NCI-H2227 (cell line): Measurements from ENCODE around the gene ATP1A1.

Experiments used
- DNase-seq: peaks from one replicate; lab custom pipeline; 2025; ENCODE audit not compliant: unreplicated experiment; lab: John Stamatoyannopoulos, UW

The ATP1A1 gene

DNA sequence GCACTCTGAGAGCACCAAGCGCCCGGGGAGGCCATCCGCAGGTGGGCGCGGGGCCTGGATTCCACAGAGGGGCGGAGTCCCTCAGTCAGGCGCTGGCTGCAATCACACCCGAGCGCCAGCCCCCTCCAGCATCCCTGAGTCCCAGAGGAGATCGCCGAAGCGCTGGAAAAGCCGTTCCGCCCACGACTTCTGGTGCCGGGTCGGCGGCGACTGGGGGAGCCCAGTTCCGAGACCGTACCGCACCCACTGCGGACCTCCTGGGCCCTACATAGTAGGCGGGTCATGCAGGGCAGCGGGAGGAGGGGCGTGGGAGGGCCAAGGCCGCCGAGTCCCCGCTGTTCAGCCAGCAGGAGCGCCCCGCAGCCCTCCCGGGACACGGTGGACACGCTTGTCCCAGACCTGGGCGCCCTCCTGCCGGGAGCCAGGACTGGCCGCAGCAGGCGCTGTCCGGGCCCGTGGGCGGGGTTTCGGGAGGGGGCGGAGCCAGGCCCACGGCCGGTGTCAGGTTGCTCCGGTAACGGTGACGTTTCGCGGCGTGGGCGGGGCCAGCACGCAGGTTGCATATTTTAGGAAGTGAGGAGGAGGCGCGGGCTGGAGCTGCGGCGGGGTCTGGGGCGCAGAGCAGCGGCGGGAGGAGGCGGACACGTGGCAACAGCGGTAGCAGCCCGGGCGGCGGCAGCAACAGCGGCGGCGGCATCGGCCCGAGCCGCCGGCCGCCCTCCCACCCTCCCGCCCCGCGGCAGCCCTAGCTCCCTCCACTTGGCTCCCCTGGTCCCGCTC lies at the start of gene ATP1A1:
Gene ATP1A1 (plus strand): TSS at position 594 of the 780 bp plus-strand sequence. CDS start 268 bp downstream, outside the sequence.
- peak; percentile 98 for DNase-seq

GRCh38 chr1:116323491-116323890 lies 49.6 kb upstream of the ATP1A1 start:
- DNase-seq, result no peak

GRCh38 chr1:116324411-116324810 lies 48.6 kb upstream of the ATP1A1 start:
- DNase-seq, result no peak

DNA sequence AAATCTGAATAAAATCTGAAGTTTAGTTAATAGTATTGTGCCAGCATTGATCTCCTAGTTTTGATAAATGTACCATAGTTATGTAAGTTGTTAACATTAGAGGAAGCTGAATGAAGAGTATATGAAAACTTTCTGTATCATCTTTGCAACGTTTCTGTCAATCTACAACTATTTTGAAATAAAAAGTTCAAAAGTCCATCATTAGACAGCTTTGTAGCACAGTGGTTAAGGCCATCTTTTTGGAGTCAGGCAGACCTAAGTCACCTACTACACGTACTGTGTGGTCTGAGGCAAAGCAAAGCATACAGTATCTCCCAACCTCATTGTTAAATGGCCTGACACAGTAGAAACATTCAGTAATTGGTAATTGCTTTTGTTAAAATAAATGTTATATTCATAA lies 47.9 kb upstream of the ATP1A1 start:
- no peak for DNase-seq

DNA sequence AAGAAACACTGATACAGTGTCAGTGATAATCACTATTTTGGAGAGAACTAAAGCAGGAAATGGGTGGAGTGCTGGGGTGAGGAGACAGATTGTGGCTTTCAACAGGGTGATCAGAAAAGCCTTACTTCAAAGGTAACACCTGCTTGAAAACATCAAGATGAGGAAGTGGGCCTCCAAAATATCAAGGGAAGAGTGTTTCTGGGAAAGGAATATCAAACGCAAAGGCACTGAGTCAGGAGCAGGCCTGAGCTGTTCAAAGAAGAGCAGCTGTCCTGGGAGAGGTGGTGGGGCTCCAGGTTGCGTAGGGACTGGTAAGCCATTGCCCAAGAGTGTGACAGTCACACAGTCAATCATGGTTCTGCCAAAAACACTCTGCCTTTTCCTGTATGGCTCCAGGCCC lies 47.1 kb upstream of the ATP1A1 start:
- DNase-seq, result no peak

DNA sequence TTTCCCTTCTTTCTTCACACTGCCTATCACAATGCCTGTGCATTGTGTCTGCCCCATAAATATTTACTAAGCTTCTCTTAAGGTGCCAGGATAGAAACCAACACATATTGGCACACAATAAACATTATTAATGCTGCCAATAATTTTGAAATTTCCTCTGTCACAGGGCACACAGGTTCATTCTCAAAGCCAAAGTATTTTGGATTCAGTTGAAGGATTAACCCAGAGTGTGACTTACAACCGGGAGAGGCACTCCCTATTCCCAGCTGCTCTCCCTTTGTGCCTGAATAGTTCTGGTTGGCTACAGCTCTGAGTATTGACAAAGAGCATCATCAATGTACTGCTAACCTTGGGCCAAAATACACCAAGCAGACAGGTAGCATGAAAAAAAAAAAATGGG lies 46.6 kb upstream of the ATP1A1 start:
- DNase-seq, result no peak

DNA sequence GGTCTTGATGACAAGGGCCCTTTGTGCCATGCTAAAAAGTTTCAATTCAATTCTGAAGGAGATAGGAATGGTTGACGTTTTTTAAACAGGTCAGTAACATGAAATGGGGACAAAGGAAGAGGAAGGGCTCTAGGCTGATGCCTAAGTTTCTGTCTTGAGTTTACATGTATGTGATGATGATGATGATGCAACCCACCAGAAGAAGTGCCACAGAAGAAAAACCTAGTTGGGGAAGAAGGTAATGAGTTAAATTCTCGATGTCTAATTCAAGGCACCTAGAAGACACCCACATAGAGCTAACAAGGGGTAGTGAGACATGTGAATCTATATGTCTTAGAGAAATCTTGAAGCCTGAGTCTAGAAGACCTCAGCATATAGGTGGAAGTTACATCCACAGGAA lies 44.4 kb upstream of the ATP1A1 start:
- no peak for DNase-seq

DNA sequence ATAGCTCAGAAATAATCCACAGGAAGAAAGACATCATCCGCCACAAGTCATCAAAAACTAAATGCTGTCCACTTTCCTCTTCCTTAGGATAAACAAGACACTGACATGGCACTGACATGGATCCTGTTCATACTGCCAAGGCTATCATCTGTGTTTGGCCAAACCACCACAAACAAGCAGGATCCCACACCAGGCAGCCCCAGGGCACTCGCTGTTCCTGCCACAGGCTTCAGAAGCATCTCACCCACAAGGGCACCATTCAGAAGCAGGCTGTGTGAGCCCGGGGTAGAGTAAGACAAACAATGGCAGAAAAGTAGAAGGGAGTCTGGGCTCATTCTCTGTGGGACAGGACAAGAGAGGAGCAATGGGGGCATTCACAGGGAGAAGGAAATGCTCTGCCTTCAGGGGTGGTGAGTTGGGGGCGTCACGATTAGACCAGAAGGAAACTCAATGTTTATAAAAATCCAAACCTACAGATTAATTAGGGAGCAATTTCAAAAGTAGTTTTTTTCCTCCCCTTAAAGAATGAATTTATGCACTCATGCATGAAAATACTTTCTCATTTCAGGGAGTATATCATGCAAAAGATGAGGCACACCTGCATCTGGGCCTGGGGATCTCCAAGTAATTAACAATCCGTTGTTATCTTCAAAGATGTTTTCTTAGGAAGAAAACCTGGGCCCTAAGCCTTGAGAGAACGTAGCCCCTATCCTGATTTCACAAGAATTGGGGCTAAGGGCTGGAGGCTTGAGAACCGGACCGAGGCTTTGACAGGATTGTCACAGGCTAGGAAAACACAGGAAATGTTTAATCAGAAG lies 43.3 kb upstream of the ATP1A1 start:
- DNase-seq, result no peak

DNA sequence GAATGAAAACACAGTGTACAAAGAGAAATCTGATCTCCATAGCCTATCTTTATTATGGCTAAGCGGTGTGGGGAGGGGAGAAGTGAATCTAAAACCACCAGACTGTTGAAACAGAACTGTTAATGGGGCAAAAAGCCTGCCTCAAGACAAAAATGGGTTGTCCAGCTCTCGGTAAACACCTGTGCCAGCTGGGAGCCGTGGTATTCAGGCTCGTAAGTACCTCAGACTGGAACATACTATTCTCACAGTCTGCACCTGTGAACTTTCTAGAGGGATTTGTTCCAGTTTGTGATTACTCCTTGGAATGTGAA lies 42.7 kb upstream of the ATP1A1 start:
- DNase-seq, result no peak

- no peak for DNase-seq
These were observed 42.2 kb upstream of the ATP1A1 start for GRCh38 chr1:116330846-116331245.

GRCh38 chr1:116331523-116331922 lies 41.5 kb upstream of the ATP1A1 start:
- DNase-seq, result no peak

DNA sequence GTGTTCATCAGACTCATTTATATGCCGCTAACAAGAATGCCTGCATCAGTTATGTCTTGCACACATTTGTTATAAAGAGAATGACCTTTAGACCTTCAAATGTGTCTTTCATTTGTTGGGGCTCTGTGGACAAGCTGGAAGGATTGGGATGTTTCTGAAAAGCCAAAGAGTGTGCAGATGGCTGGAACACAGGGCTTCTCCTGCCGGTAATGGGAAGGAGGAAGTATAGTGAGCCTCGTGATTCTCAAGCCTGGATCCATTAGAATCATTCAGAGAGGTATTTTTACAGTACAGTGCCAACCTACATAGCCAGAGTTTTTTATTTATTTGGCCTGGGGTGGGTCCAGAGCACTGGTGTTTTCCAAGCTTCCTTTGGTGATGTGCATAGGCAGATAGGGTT lies 40.6 kb upstream of the ATP1A1 start:
- DNase-seq, result no peak

DNA sequence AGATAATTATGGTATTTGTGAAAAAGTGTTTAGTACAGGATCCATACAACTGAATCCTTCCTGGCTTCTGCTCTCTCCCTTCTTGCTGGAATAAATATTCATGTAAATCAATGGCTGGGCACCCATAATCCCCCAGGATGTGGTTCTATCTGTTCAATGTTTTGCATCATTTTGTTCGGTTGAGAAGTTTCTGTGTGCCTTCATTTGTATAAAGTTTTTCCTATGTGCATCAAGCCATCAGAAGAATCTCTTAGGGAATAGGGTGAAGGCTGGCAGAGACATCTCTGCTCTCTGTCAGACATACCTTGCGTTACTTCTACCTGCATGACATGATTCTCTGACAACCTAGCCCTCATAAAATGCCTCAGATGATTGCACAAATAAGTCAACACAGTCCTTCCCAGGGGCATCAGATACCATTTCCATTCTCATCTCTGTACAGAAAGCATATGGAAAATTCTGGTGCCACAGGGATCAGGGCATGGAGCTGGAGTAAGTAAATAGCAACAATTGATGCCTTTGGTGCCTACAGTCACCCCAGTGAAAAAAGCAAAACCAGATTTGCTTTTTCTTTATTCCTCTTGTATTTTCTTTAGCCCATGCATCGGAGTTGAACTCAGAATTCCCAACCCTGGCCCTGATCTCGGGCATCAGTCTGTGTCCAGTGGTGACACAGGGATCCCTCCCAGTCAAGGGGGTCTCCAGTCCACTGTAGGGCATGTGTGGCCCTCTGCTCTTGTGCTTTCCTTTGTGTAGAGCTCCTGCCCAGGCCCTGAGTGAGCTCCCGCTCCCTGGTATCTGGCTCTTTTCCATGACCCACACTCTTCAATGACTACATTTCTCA lies 39.7 kb upstream of the ATP1A1 start:
- no peak for DNase-seq

DNA sequence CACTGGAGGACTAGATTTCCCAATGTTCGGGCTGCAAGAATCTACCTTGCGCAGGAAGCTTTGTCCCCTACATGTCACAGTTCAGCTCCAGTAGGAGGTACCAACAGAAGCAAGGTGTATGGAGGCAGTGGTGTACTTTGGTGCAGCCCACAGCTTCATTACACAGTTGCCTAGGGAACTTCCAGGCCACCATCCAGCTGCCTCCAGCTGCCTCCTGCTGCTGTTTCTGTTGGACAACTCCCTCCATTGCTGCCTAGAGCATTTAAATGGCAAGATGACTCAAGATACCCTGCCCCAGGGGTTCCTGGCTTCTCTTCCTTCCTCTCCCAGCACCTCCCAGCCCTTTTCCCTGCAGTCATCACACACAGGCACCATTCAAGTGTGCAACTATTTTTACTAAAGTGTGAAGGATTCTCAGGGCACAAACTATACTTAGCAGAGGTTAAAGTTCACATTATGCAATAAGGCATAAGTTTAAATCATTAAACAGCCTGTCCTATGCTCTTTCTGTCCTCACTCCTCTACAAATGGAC lies 39.0 kb upstream of the ATP1A1 start:
- no peak for DNase-seq

GRCh38 chr1:116334868-116335635 lies 38.0 kb upstream of the ATP1A1 start:
- no peak for DNase-seq

- DNase-seq, result no peak
These were observed 37.0 kb upstream of the ATP1A1 start for GRCh38 chr1:116335850-116336624.

GRCh38 chr1:116337398-116337797 lies 35.6 kb upstream of the ATP1A1 start:
- DNase-seq, result no peak

DNA sequence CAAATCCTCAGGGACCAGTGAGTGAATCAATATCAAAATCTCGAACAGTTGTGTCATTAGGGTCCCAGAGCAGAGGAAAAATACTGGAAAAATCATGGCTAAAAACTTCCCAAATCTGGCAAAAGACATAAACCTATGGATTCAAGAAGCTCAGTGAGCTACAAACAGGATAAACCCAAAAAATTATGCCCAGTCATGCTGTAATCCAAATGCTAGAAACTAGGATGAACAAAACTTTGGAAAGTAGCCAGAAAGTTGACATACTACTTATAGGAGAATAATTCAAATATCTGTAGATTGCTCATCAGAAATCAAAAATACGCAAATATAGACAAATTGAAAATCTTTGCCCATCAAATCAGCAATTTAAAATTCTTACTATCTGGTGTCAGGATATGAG lies 34.6 kb upstream of the ATP1A1 start:
- no peak for DNase-seq

DNA sequence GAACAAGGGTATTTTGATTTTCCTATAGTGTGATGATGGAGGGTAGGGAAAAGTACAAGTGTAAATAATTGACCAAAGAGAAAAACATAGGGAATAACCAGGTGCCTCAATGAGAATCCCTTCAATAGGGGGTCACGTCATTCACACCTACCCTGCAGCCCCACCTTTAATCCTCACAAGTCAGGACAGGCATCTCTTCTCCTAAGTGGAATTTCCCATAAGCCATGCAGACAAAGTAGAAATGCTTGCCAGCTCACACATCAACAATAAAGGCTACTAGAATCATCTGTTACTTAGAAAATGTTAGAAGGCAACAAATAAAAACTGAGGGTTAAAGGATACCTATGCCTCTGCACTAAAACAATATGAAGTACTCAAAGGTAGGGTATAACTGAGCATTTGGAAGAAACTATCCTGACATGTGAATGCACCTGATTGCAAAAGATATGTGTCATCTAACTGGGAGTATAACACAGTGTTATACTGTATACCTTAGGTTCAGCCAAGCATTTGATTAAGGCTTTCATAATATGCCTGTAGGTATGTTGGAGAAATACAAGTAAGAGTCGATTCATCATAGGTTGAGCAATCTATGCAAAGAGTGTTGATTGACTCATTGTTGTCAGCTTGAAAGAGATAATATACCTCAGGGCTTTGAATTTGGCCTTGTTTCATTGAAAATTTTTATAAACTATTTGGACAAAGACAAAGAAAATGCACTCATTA lies 32.4 kb upstream of the ATP1A1 start:
- no peak for DNase-seq
